GM23338 (cell line): ENCODE results near the gene CHST6. TPM values are rescaled to one million over a fixed set of nuclear protein-coding genes. Genes with fewer than 3 reads are reported as not detected.

Experiments
- ATAC-seq: fragments of 200-7000 bp; cut with Tn5 transposase; 3 replicates; pipeline ENCODE4 v1.9.1; 2020
- DNase-seq: peaks from one replicate; pipeline ENCODE4 v3.0.0-alpha.2; 2015; ENCODE audit warnings: low spot score
- H2AFZ ChIP-seq: fragments of 200-600 bp; sonication (generic); 2 replicates; pipeline ENCODE4 v1.8.0; 2016; ENCODE audit warnings: antibody characterized with exemption, mild to moderate bottlenecking, moderate library complexity
- H3F3A ChIP-seq: fragments of 200-600 bp; sonication (generic); replicated peaks from 2 replicates; pipeline ENCODE4 v1.8.0; 2017; ENCODE audit warnings: antibody characterized with exemption, mixed run types, low read depth
- H3K27ac ChIP-seq: fragments of 200-600 bp; sonication (generic); 2 replicates; pipeline ENCODE4 v1.6.1; 2016; ENCODE audit warnings: low read depth
- H3K27me3 ChIP-seq: fragments of 200-600 bp; sonication (generic); 2 replicates; pipeline ENCODE4 v1.8.0; 2016; ENCODE audit warnings: mild to moderate bottlenecking, mixed run types, moderate library complexity; ENCODE audit not compliant: insufficient read depth
- H3K36me3 ChIP-seq: fragments of 200-600 bp; sonication (generic); 2 replicates; pipeline ENCODE4 v1.8.0; 2016; ENCODE audit warnings: mild to moderate bottlenecking; ENCODE audit not compliant: insufficient read depth
- H3K4me1 ChIP-seq: fragments of 200-600 bp; sonication (generic); 2 replicates; pipeline ENCODE4 v1.8.0; 2016; ENCODE audit warnings: mild to moderate bottlenecking, moderate library complexity; ENCODE audit not compliant: insufficient read depth
- H3K4me2 ChIP-seq: fragments of 200-600 bp; sonication (generic); 2 replicates; pipeline ENCODE4 v1.7.1; 2017; ENCODE audit warnings: mixed run types
- H3K4me3 ChIP-seq: fragments of 200-600 bp; sonication (generic); 2 replicates; pipeline ENCODE4 v1.6.1; 2016; ENCODE audit warnings: mixed run types
- H3K79me2 ChIP-seq: fragments of 200-600 bp; sonication (generic); replicated peaks from 2 replicates; pipeline ENCODE4 v1.8.0; 2017; ENCODE audit warnings: mild to moderate bottlenecking; ENCODE audit not compliant: insufficient read depth
- H3K9me2 ChIP-seq: fragments of 200-600 bp; sonication (generic); 2 replicates; pipeline ENCODE4 v1.8.0; 2017; ENCODE audit not compliant: insufficient read depth
- H4K20me1 ChIP-seq: fragments of 200-600 bp; sonication (generic); replicated peaks from 2 replicates; pipeline ENCODE4 v1.8.0; 2017; ENCODE audit warnings: mild to moderate bottlenecking; ENCODE audit not compliant: insufficient read depth
- H3K27ac Mint-ChIP-seq: 2 replicates; pipeline ENCODE4 v1.8.0; 2020; ENCODE audit warnings: inconsistent platforms, mild to moderate bottlenecking, moderate library complexity, mixed read lengths
- H3K27me3 Mint-ChIP-seq: 3 replicates; pipeline ENCODE4 v1.8.0; 2022; ENCODE audit warnings: low read depth, mild to moderate bottlenecking, moderate library complexity, mixed read lengths, inconsistent platforms; ENCODE audit not compliant: insufficient read depth, poor library complexity
- H3K36me3 Mint-ChIP-seq: 3 replicates; pipeline ENCODE4 v1.8.0; 2021; ENCODE audit warnings: low read depth, mild to moderate bottlenecking, inconsistent platforms, moderate library complexity, mixed read lengths
- H3K4me1 Mint-ChIP-seq: 3 replicates; pipeline ENCODE4 v1.8.0; 2020; ENCODE audit warnings: mild to moderate bottlenecking, inconsistent platforms, mixed read lengths
- H3K4me3 Mint-ChIP-seq: 3 replicates; pipeline ENCODE4 v1.8.0; 2021; ENCODE audit warnings: moderate library complexity, mild to moderate bottlenecking, inconsistent platforms, mixed read lengths
- H3K9me3 Mint-ChIP-seq: 3 replicates; pipeline ENCODE4 v1.8.0; 2020; ENCODE audit warnings: moderate library complexity, mild to moderate bottlenecking, inconsistent platforms, mixed read lengths
- CREB1 ChIP-seq: fragments of 250-450 bp; sonication (Bioruptor Pico); IDR thresholded peaks from 2 replicates; pipeline ENCODE4 v1.5.0; 2020; ENCODE audit warnings: low read depth, mild to moderate bottlenecking, moderate library complexity
- CTCF ChIP-seq, 2 experiments: fragments of 200-600 bp in 1 of 2; sonication (generic) in 1 of 2; conservative IDR thresholded peaks; 2 replicates each; pipeline versions ENCODE4 v1.5.1 to v1.6.1; 2016 to 2017; ENCODE audit warnings: antibody characterized with exemption in 2 of 2, low read depth in 2 of 2, mild to moderate bottlenecking in 2 of 2, moderate library complexity in 1 of 2
- ETS1 ChIP-seq: IDR thresholded peaks from 2 replicates; pipeline ENCODE4 v1.6.1; 2016; ENCODE audit warnings: antibody characterized with exemption
- EZH2 ChIP-seq: fragments of 200-600 bp; sonication (generic); IDR thresholded peaks from one replicate; pipeline ENCODE4 v1.8.0; 2017; ENCODE audit warnings: antibody characterized with exemption, mild to moderate bottlenecking, low read depth; ENCODE audit not compliant: unreplicated experiment
- EZH2phosphoT487 ChIP-seq: fragments of 200-600 bp; sonication (generic); IDR thresholded peaks from one replicate; pipeline ENCODE4 v1.8.1; 2018; ENCODE audit warnings: antibody characterized with exemption; ENCODE audit not compliant: unreplicated experiment
- JUNB ChIP-seq: IDR thresholded peaks from one replicate; pipeline ENCODE4 v1.6.1; 2016; ENCODE audit warnings: antibody characterized with exemption; ENCODE audit not compliant: unreplicated experiment
- NANOG ChIP-seq: IDR thresholded peaks from 2 replicates; pipeline ENCODE4 v1.6.1; 2016; ENCODE audit warnings: antibody characterized with exemption, borderline replicate concordance
- POLR2AphosphoS5 ChIP-seq: IDR thresholded peaks from 2 replicates; pipeline ENCODE4 v1.6.1; 2016; ENCODE audit warnings: antibody characterized with exemption, low read depth
- REST ChIP-seq: IDR thresholded peaks from one replicate; pipeline ENCODE4 v1.6.1; 2018; ENCODE audit warnings: antibody characterized with exemption; ENCODE audit not compliant: unreplicated experiment
- STAT1 ChIP-seq: IDR thresholded peaks from one replicate; pipeline ENCODE4 v1.6.1; 2016; ENCODE audit warnings: antibody characterized with exemption; ENCODE audit not compliant: unreplicated experiment
- ZNF114 ChIP-seq: fragments of 250-450 bp; sonication (Bioruptor Pico); IDR thresholded peaks from 2 replicates; pipeline ENCODE4 v1.5.0; 2020; ENCODE audit warnings: mild to moderate bottlenecking, moderate library complexity
- ZNF331 ChIP-seq: fragments of 250-450 bp; sonication (Bioruptor Pico); IDR thresholded peaks from 2 replicates; pipeline ENCODE4 v1.5.0; 2020; ENCODE audit warnings: low read depth, mild to moderate bottlenecking, moderate library complexity
- polyA plus RNA-seq: library from polyadenylated mRNA; unstranded; fragments of >200 nt; fragmentation: Nextera tagmentation; extraction: Ambion mirVana; gene quantifications from 2 replicates; pipeline ENCODE4 v1.2.1, GENCODE V29; 2016
- total RNA-seq: library from RNA; depleted of rRNA; stranded (reverse); fragments of >200 nt; shearing (Covaris generic); gene quantifications from 2 replicates; pipeline ENCODE4 v1.2.3, GENCODE V29; 2014

The CHST6 gene
- total and polyA plus RNA-seq, 2 experiments from 2014 or later = 2.7 to 22.2 TPM

GRCh38 chr16:75497558-75497957 is 2.3 kb upstream of the CHST6 start:
- no peaks in the 10 kb centered on the region; the same call in 1 of the 2 replicates for H4K20me1 ChIP-seq
- no peak for ATAC-seq
- peaks cover 13% of the 10 kb centered on the region; the same call in 1 of the 2 replicates for H3F3A ChIP-seq
- Mint-ChIP-seq H3K36me3 (no peaks in the 10 kb centered on the region), H3K4me1 (peaks cover 4% of the 10 kb centered on the region; the same call in 1 of the 3 replicates), H3K9me3 (no peaks in the 10 kb centered on the region), H3K27me3 (peaks cover 6% of the 10 kb centered on the region), H3K4me3 (no peak overlapping the region), H3K27ac (no peak overlapping the region)
- peaks cover 13% of the 10 kb centered on the region for H3K27me3 ChIP-seq
- DNase-seq = no peak
- no peak overlapping the region for H3K4me3 ChIP-seq
- H3K4me1 ChIP-seq = peaks cover 10% of the 10 kb centered on the region; the same call in 1 of the 2 replicates
- H2AFZ ChIP-seq = no peak overlapping the region
- H3K4me2 ChIP-seq = no peak overlapping the region
- TF ChIP-seq EZH2phosphoT487 = no peak
- no peak for TF ChIP-seq JUNB
- TF ChIP-seq NANOG = no peak
- TF ChIP-seq CTCF (conservative IDR thresholded peaks at IDR 0.05; ENCODE audit: low read depth in 2 of 2) = no peak
- no peak for TF ChIP-seq REST
- H3K9me2 ChIP-seq = no peaks in the 10 kb centered on the region
- H3K79me2 ChIP-seq = peaks cover 5% of the 10 kb centered on the region; the same call in 1 of the 2 replicates
- no peak overlapping the region for H3K27ac ChIP-seq
- H3K36me3 ChIP-seq = no peaks in the 10 kb centered on the region

- ATAC-seq (peak; percentile 46), DNase-seq (peak; percentile 62)
- peak overlapping the region; percentile 96 for H2AFZ ChIP-seq
- H3K27ac Mint-ChIP-seq = 0 out of 2 replicates have a peak overlapping the region, but pooled peaks have one; percentile 31
- no peaks in the 10 kb centered on the region for H3K9me3 Mint-ChIP-seq
- H3K36me3 ChIP-seq = no peaks in the 10 kb centered on the region
- H3K27me3 Mint-ChIP-seq = peaks cover 6% of the 10 kb centered on the region
- no peaks in the 10 kb centered on the region for H3K9me2 ChIP-seq
- peaks cover 8% of the 10 kb centered on the region; the same call in 1 of the 3 replicates for H3K4me1 Mint-ChIP-seq
- peaks cover 13% of the 10 kb centered on the region for H3K27me3 ChIP-seq
- H3K79me2 ChIP-seq = peaks cover 5% of the 10 kb centered on the region; the same call in 1 of the 2 replicates
- no peak overlapping the region for H3K27ac ChIP-seq
- peak overlapping the region; percentile 95 for H3K4me3 ChIP-seq
- no peaks in the 10 kb centered on the region; the same call in 1 of the 2 replicates for H4K20me1 ChIP-seq
- peaks cover 10% of the 10 kb centered on the region; the same call in 1 of the 2 replicates for H3K4me1 ChIP-seq
- H3K4me2 ChIP-seq = peak overlapping the region; percentile 99
- peaks cover 19% of the 10 kb centered on the region for H3F3A ChIP-seq
- H3K4me3 Mint-ChIP-seq = peak overlapping the region; percentile 94
- H3K36me3 Mint-ChIP-seq = no peaks in the 10 kb centered on the region
- TF ChIP-seq ZNF114 (CRISPR knock-in tag) (no peak), ZNF331 (no peak), EZH2 (no peak), JUNB (no peak), NANOG (no peak), ETS1 (no peak), CTCF (conservative IDR thresholded peaks at IDR 0.05; ENCODE audit: low read depth in 2 of 2) (no peak), EZH2phosphoT487 (no peak), CREB1 (CRISPR knock-in tag) (no peak), POLR2AphosphoS5 (no peak), STAT1 (no peak)
Observed at GRCh38 chr16:75494661-75495075, 573 bp downstream of the CHST6 start.
